Neuron (in vitro differentiated cells): ENCODE measurements around the gene ENTREP1.

Experiments used
- H2AFZ ChIP-seq: one replicate; pipeline ENCODE4 v1.6.1; 2013; ENCODE audit warnings: low read depth, mild to moderate bottlenecking, inconsistent platforms, low read length, moderate library complexity
- H3K27me3 ChIP-seq: one replicate; pipeline ENCODE4 v1.6.1; 2013; ENCODE audit warnings: low read length; ENCODE audit not compliant: insufficient read depth
- H3K36me3 ChIP-seq: one replicate; pipeline ENCODE4 v1.6.1; 2013; ENCODE audit warnings: low read length; ENCODE audit not compliant: insufficient read depth
- H3K4me1 ChIP-seq: one replicate; pipeline ENCODE4 v1.6.1; 2013; ENCODE audit warnings: low read length; ENCODE audit not compliant: insufficient read depth
- H3K4me3 ChIP-seq: 2 replicates; pipeline ENCODE4 v1.5.1; 2013; ENCODE audit warnings: mild to moderate bottlenecking, low read length, moderate library complexity
- H3K9me3 ChIP-seq: one replicate; pipeline ENCODE4 v1.6.1; 2013; ENCODE audit warnings: low read length

Gene ENTREP1

GRCh38 chr9:69411246-69411645 is 86.2 kb downstream of the ENTREP1 start:
- H2AFZ ChIP-seq, result no peak overlapping the region
- no peaks in the 10 kb centered on the region for H3K27me3 ChIP-seq
- no peaks in the 10 kb centered on the region for H3K4me1 ChIP-seq
- H3K9me3 ChIP-seq, result no peaks in the 10 kb centered on the region
- no peaks in the 10 kb centered on the region for H3K36me3 ChIP-seq
- no peak overlapping the region for H3K4me3 ChIP-seq

- no peaks in the 10 kb centered on the region for H3K4me1 ChIP-seq
- no peak overlapping the region for H3K4me3 ChIP-seq
These were observed 87.1 kb downstream of the ENTREP1 start for GRCh38 chr9:69411931-69412740.

GRCh38 chr9:69412741-69413150 is 87.7 kb downstream of the ENTREP1 start:
- no peak overlapping the region for H2AFZ ChIP-seq
- no peaks in the 10 kb centered on the region for H3K27me3 ChIP-seq
- H3K4me1 ChIP-seq, result no peaks in the 10 kb centered on the region
- H3K36me3 ChIP-seq, result no peaks in the 10 kb centered on the region
- H3K9me3 ChIP-seq, result no peaks in the 10 kb centered on the region
- H3K4me3 ChIP-seq, result no peak overlapping the region

More at GRCh38 chr9:69411931-69412740, 87.1 kb downstream of the ENTREP1 start:
- H3K9me3 ChIP-seq, result no peaks in the 10 kb centered on the region
- no peak overlapping the region for H2AFZ ChIP-seq
- no peaks in the 10 kb centered on the region for H3K27me3 ChIP-seq
- no peaks in the 10 kb centered on the region for H3K36me3 ChIP-seq

GRCh38 chr9:69420611-69421270 is 95.7 kb downstream of the ENTREP1 start:
- Histone ChIP-seq H3K27me3 (no peaks in the 10 kb centered on the region), H3K36me3 (no peaks in the 10 kb centered on the region), H3K9me3 (no peaks in the 10 kb centered on the region), H3K4me3 (no peak overlapping the region), H2AFZ (no peak overlapping the region), H3K4me1 (no peaks in the 10 kb centered on the region)

- Histone ChIP-seq H3K9me3 (no peaks in the 10 kb centered on the region), H2AFZ (no peak overlapping the region), H3K36me3 (no peaks in the 10 kb centered on the region), H3K27me3 (no peaks in the 10 kb centered on the region), H3K4me1 (no peaks in the 10 kb centered on the region), H3K4me3 (no peak overlapping the region)
These were observed 97.1 kb downstream of the ENTREP1 start for GRCh38 chr9:69421908-69422801.

GRCh38 chr9:69425136-69425801 is 100.3 kb downstream of the ENTREP1 start:
- Histone ChIP-seq H3K9me3 (no peaks in the 10 kb centered on the region), H3K4me3 (no peak overlapping the region), H3K4me1 (no peaks in the 10 kb centered on the region), H3K36me3 (no peaks in the 10 kb centered on the region), H2AFZ (no peak overlapping the region), H3K27me3 (no peaks in the 10 kb centered on the region)

- H3K4me1 ChIP-seq, result no peaks in the 10 kb centered on the region
- no peak overlapping the region for H2AFZ ChIP-seq
- no peaks in the 10 kb centered on the region for H3K27me3 ChIP-seq
- H3K36me3 ChIP-seq, result no peaks in the 10 kb centered on the region
- H3K4me3 ChIP-seq, result no peak overlapping the region
- H3K9me3 ChIP-seq, result peaks cover 4% of the 10 kb centered on the region
These were observed 102.3 kb downstream of the ENTREP1 start for GRCh38 chr9:69427286-69427685.

- Histone ChIP-seq H3K27me3 (no peaks in the 10 kb centered on the region), H3K36me3 (no peaks in the 10 kb centered on the region), H3K9me3 (peaks cover 4% of the 10 kb centered on the region), H3K4me1 (no peaks in the 10 kb centered on the region), H2AFZ (no peak overlapping the region), H3K4me3 (no peak overlapping the region)
These were observed 103.2 kb downstream of the ENTREP1 start for GRCh38 chr9:69428017-69428785.

GRCh38 chr9:69429281-69429680 is 104.3 kb downstream of the ENTREP1 start:
- Histone ChIP-seq H3K4me1 (no peaks in the 10 kb centered on the region), H3K4me3 (no peak overlapping the region), H3K36me3 (no peaks in the 10 kb centered on the region), H3K9me3 (peaks cover 4% of the 10 kb centered on the region), H2AFZ (no peak overlapping the region), H3K27me3 (no peaks in the 10 kb centered on the region)

- Histone ChIP-seq H3K36me3 (no peaks in the 10 kb centered on the region), H3K4me1 (no peaks in the 10 kb centered on the region), H3K4me3 (no peak overlapping the region), H3K27me3 (no peaks in the 10 kb centered on the region), H3K9me3 (peaks cover 4% of the 10 kb centered on the region), H2AFZ (no peak overlapping the region)
These were observed 105.2 kb downstream of the ENTREP1 start for GRCh38 chr9:69430206-69430605.

- H3K36me3 ChIP-seq, result no peaks in the 10 kb centered on the region
These were observed 106.2 kb downstream of the ENTREP1 start for GRCh38 chr9:69431203-69431602.

GRCh38 chr9:69431777-69432176 is 106.8 kb downstream of the ENTREP1 start:
- peaks cover 4% of the 10 kb centered on the region for H3K9me3 ChIP-seq
- H3K27me3 ChIP-seq, result no peaks in the 10 kb centered on the region
- no peaks in the 10 kb centered on the region for H3K4me1 ChIP-seq
- H3K36me3 ChIP-seq, result no peaks in the 10 kb centered on the region
- no peak overlapping the region for H2AFZ ChIP-seq
- H3K4me3 ChIP-seq, result no peak overlapping the region

More at GRCh38 chr9:69431203-69431602, 106.2 kb downstream of the ENTREP1 start:
- Histone ChIP-seq H3K27me3 (no peaks in the 10 kb centered on the region), H3K9me3 (peaks cover 4% of the 10 kb centered on the region), H2AFZ (no peak overlapping the region), H3K4me1 (no peaks in the 10 kb centered on the region), H3K4me3 (no peak overlapping the region)
